Brain microvascular endothelial cell (primary cell): ENCODE results near the gene QARS1.

Experiments
- DNase-seq: peaks from one replicate; pipeline ENCODE4 v3.0.0-alpha.2; 2020
- H3K27ac ChIP-seq: fragments of 250-450 bp; sonication (Bioruptor Pico); 2 replicates; pipeline ENCODE4 v1.5.1; 2020; ENCODE audit warnings: mild to moderate bottlenecking, moderate library complexity
- H3K27me3 ChIP-seq: fragments of 250-450 bp; sonication (Bioruptor Pico); replicated peaks from 2 replicates; pipeline ENCODE4 v1.5.1; 2020; ENCODE audit warnings: mild to moderate bottlenecking
- H3K36me3 ChIP-seq: fragments of 250-450 bp; sonication (Bioruptor Pico); replicated peaks from 2 replicates; pipeline ENCODE4 v1.5.1; 2020; ENCODE audit warnings: mild to moderate bottlenecking
- H3K4me3 ChIP-seq: 2 replicates; pipeline ENCODE4 v1.5.1; 2011; ENCODE audit warnings: low read depth, mild to moderate bottlenecking, control low read depth, low read length, moderate library complexity
- CTCF ChIP-seq: IDR thresholded peaks from 2 replicates; pipeline ENCODE4 v1.5.1; 2011; ENCODE audit warnings: low read depth, mild to moderate bottlenecking, moderate library complexity, low read length, control low read depth, inconsistent platforms; ENCODE audit errors: missing control alignments
- in situ Hi-C: cut with HindIII; loops from 2 replicates; pipeline ENCODE4 v1.10.0; 2017; ENCODE audit warnings: low sequenced_read_pairs, low pct_ligation_motif_present

QARS1 gene

GRCh38 chr3:49092938-49093852, 11.4 kb downstream of the QARS1 start:
- DNase-seq = peak; percentile 90
- in situ Hi-C loops = no loop called here
- H3K27me3 ChIP-seq = no peaks in the 10 kb centered on the region
- H3K4me3 ChIP-seq = peak overlapping the region; percentile 95
- peak overlapping the region; percentile 96 for H3K27ac ChIP-seq
- peaks cover 15% of the 10 kb centered on the region for H3K36me3 ChIP-seq
- TF ChIP-seq CTCF = no peak

- Histone ChIP-seq H3K36me3 (peaks cover 8% of the 10 kb centered on the region), H3K27me3 (no peaks in the 10 kb centered on the region), H3K4me3 (no peak overlapping the region), H3K27ac (no peak overlapping the region)
- in situ Hi-C loops = no loop called here
- no peak for DNase-seq
- TF ChIP-seq CTCF = no peak
Observed at GRCh38 chr3:49081429-49081828, 23.1 kb downstream of the QARS1 start.

GRCh38 chr3:49079270-49079669, 25.3 kb downstream of the QARS1 start:
- Histone ChIP-seq H3K4me3 (no peak overlapping the region), H3K27ac (no peak overlapping the region), H3K27me3 (no peaks in the 10 kb centered on the region), H3K36me3 (peaks cover 29% of the 10 kb centered on the region)
- in situ Hi-C loops = no loop called here
- no peak for TF ChIP-seq CTCF
- DNase-seq = no peak

- H3K4me3 ChIP-seq = no peak overlapping the region
- in situ Hi-C loops = no loop called here
- H3K36me3 ChIP-seq = peaks cover 52% of the 10 kb centered on the region
- no peak for TF ChIP-seq CTCF
- DNase-seq = no peak
- H3K27me3 ChIP-seq = no peaks in the 10 kb centered on the region
- no peak overlapping the region for H3K27ac ChIP-seq
Observed at GRCh38 chr3:49076646-49077045, 27.9 kb downstream of the QARS1 start.

- TF ChIP-seq CTCF = no peak
- in situ Hi-C loops = no loop called here
Observed at GRCh38 chr3:49076116-49076515, 28.4 kb downstream of the QARS1 start.

More at GRCh38 chr3:49076116-49076515, 28.4 kb downstream of the QARS1 start:
- DNase-seq = no peak
- H3K4me3 ChIP-seq = no peak overlapping the region
- H3K27ac ChIP-seq = no peak overlapping the region
- H3K27me3 ChIP-seq = no peaks in the 10 kb centered on the region
- H3K36me3 ChIP-seq = peaks cover 57% of the 10 kb centered on the region
